Ectodermal cell (in vitro differentiated cells): ENCODE measurements around the gene LAMA1.

Source experiments
- H3K27ac ChIP-seq: 2 replicates; pipeline ENCODE4 v1.7.0; 2013; ENCODE audit warnings: mild to moderate bottlenecking, low read depth, low read length; ENCODE audit not compliant: insufficient read depth, poor library complexity, severe bottlenecking
- H3K27me3 ChIP-seq: 2 replicates; pipeline ENCODE4 v1.7.0; 2013; ENCODE audit warnings: mild to moderate bottlenecking, low read length; ENCODE audit not compliant: insufficient read depth, control insufficient read depth, poor library complexity, severe bottlenecking
- H3K36me3 ChIP-seq: one replicate; pipeline ENCODE4 v1.7.0; 2013; ENCODE audit warnings: low read length; ENCODE audit not compliant: control insufficient read depth, insufficient read depth
- H3K4me1 ChIP-seq: one replicate; pipeline ENCODE4 v1.7.0; 2013; ENCODE audit warnings: low read length; ENCODE audit not compliant: control insufficient read depth, insufficient read depth
- H3K4me3 ChIP-seq: 2 replicates; pipeline ENCODE4 v1.7.0; 2013; ENCODE audit warnings: low read depth, low read length, control low read depth; ENCODE audit not compliant: insufficient read depth
- H3K9me3 ChIP-seq: 2 replicates; pipeline ENCODE4 v1.7.0; 2013; ENCODE audit warnings: mild to moderate bottlenecking, low read length, moderate library complexity; ENCODE audit not compliant: control insufficient read depth
- WGBS, 2 experiments: methylation state at CpG; one replicate each; pipeline ENCODE4 v1.1.7; 2013; ENCODE audit warnings: missing lambda C conversion rate in 2 of 2; 5-methylcytosine and 5-hydroxymethylcytosine counted together

LAMA1 gene

DNA sequence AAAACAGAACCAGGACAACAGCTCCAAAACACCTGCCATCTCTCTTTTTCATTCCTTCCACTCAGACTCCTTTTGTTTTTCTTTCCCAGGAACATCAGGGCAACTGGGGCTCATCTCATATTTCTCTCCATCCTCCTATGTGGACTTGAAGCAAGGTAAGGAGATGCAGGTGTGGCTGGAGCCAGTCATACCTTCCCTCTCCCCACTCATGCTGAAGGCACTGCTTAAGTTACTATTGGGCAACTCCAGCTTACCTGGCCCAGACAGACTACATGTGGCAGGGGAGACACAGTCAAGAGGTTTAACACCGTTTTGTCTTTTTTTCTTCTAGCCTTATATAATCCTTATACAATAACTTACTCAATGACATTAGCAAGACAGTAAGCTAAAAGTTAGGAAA is 38.4 kb downstream of the LAMA1 start:
- H3K9me3 ChIP-seq: no peaks in the 10 kb centered on the region
- 97 to 100% methylated on average over 1 of the region's 1 CpG for WGBS, 2 experiments
- H3K4me1 ChIP-seq: no peaks in the 10 kb centered on the region
- H3K36me3 ChIP-seq: peaks cover 12% of the 10 kb centered on the region
- H3K4me3 ChIP-seq: no peak overlapping the region
- H3K27me3 ChIP-seq: no peaks in the 10 kb centered on the region
- H3K27ac ChIP-seq: no peak overlapping the region

DNA sequence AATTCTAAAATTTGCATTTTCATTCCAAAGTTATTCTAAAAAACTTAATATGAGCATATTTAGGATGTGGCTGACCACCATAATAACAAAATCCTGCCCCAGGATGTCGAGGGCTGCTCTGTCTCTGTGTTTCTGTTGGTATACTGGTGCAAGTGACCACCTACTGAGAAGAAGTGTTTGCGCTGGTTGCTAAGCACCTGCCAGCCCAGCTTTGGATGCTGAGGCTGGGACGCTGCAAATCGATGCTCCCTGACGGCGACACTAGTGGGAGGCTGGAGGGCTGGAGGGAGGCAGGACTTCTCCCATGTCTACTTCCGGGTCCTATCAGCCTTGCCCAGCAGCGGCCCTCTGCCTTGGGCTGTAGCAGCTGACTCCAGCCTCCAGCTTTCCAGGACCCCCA is 45.0 kb downstream of the LAMA1 start:
- 78 to 88% methylated on average over 8 of the region's 8 CpGs for WGBS, 2 experiments
- H3K4me3 ChIP-seq: no peak overlapping the region
- no peaks in the 10 kb centered on the region for H3K27me3 ChIP-seq
- H3K27ac ChIP-seq: peak overlapping the region; percentile 2
- peaks cover 4% of the 10 kb centered on the region for H3K4me1 ChIP-seq
- peaks cover 12% of the 10 kb centered on the region for H3K36me3 ChIP-seq
- H3K9me3 ChIP-seq: no peaks in the 10 kb centered on the region

- no peak overlapping the region for H3K4me3 ChIP-seq
- peaks cover 6% of the 10 kb centered on the region for H3K36me3 ChIP-seq
- H3K27ac ChIP-seq: no peak overlapping the region
- H3K4me1 ChIP-seq: peaks cover 4% of the 10 kb centered on the region
- no peaks in the 10 kb centered on the region for H3K27me3 ChIP-seq
- H3K9me3 ChIP-seq: no peaks in the 10 kb centered on the region
- WGBS, 2 experiments: 97 to 98% methylated on average over 2 of the region's 2 CpGs
Observed at GRCh38 chr18:7071600-7071999, 46.0 kb downstream of the LAMA1 start.

DNA sequence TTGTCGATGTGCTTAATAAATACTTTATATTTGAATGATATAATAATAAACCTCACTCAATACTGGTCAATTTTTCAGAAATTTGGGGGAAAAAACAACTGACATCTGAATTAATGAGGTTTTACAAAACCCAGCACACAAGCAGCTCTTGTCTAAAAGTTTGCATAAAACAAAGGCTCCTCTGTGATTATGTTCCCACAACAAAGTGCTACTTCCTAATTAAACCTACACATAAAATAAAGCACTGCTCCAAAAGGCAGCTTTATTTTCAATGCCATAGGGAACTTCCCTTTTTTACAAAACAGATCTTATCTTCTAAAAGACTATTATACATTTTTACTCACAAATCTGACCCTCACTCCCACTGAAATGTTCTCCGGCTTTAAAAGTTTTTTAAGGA is 47.1 kb downstream of the LAMA1 start:
- Histone ChIP-seq H3K36me3 (peaks cover 5% of the 10 kb centered on the region), H3K9me3 (no peaks in the 10 kb centered on the region), H3K27ac (peak overlapping the region; percentile 40), H3K27me3 (no peaks in the 10 kb centered on the region), H3K4me1 (peaks cover 4% of the 10 kb centered on the region), H3K4me3 (no peak overlapping the region)
- no CpG with 5 or more reads among the region's 2 CpGs for WGBS, 2 experiments

DNA sequence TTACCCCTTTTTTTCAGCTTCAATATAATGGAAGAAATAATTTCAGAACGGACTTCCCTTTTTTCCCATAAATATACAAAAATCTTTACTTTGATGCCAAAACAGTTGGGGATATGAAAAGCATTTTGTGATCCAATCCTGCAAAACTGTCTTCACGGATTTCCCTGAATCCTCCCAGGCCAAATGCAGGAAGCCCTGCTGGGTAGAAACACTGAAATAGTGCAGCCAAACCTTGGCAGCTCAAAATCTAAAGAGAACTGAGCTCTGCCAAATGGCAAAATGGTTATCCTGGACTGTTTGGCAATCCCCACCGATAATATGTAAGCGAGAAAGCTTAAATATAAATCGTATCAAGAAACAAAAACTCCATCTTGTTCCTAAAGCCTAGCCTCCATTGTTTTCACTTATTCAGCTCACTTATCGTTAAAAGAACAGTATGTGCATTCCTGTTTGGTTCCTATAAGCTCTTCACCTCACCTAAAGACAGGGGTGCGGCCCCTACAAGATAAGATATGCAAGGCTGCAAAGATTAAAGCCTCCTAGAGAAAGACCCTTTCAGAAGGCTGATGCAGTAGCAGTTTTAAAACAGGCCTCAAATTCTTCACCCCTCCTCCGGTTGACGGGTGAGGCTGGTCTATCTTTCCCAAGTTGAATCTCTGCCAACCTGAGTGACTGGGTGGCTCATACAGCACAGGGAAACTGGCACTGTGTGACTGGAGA is 48.6 kb downstream of the LAMA1 start:
- H3K4me1 ChIP-seq: peaks cover 4% of the 10 kb centered on the region
- 92 to 93% methylated on average over 9 of the region's 9 CpGs for WGBS, 2 experiments
- H3K4me3 ChIP-seq: no peak overlapping the region
- no peaks in the 10 kb centered on the region for H3K27me3 ChIP-seq
- H3K36me3 ChIP-seq: peaks cover 4% of the 10 kb centered on the region
- no peaks in the 10 kb centered on the region for H3K9me3 ChIP-seq
- no peak overlapping the region for H3K27ac ChIP-seq

DNA sequence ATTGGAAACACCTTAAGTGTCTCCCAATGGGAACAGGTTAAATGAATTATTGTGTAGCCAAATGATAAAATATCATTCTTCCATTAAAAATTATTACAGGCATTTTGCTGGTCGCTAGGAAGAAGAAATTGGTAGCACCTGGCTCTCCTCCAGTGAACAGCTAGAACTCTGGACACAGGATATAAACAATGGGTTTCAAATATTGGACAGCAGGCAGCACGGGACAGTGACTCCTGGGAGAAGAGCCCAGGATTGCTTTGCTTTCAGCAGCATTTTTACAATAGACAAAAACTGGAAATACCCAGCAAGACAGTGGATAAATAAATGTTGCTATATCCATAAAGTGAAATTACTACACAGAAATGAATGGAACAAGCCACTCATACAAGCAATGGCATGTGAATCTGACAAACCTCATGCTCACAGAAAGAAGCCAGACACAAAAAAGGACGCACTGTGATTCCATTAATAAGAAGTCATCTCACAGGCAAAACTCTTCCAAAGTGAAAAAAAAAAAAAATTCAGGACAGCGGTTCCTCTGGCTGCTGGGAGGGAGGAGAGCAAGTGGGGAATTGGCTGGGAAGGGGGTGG is 50.5 kb downstream of the LAMA1 start:
- no peaks in the 10 kb centered on the region for H3K27me3 ChIP-seq
- H3K9me3 ChIP-seq: no peaks in the 10 kb centered on the region
- H3K36me3 ChIP-seq: peaks cover 4% of the 10 kb centered on the region
- H3K4me3 ChIP-seq: no peak overlapping the region
- H3K27ac ChIP-seq: no peak overlapping the region
- H3K4me1 ChIP-seq: peaks cover 4% of the 10 kb centered on the region
- 99 to 100% methylated on average over 4 of the region's 4 CpGs for WGBS, 2 experiments

GRCh38 chr18:7065736-7066135 is 51.9 kb downstream of the LAMA1 start:
- peaks cover 4% of the 10 kb centered on the region for H3K4me1 ChIP-seq
- no peaks in the 10 kb centered on the region for H3K9me3 ChIP-seq
- WGBS, 2 experiments: 88 to 90% methylated on average over 5 of the region's 5 CpGs
- H3K4me3 ChIP-seq: no peak overlapping the region
- H3K36me3 ChIP-seq: no peaks in the 10 kb centered on the region
- no peaks in the 10 kb centered on the region for H3K27me3 ChIP-seq
- no peak overlapping the region for H3K27ac ChIP-seq

- Histone ChIP-seq H3K4me3 (no peak overlapping the region), H3K36me3 (no peaks in the 10 kb centered on the region), H3K4me1 (no peaks in the 10 kb centered on the region), H3K27me3 (no peaks in the 10 kb centered on the region), H3K27ac (no peak overlapping the region), H3K9me3 (no peaks in the 10 kb centered on the region)
- WGBS, 2 experiments: 86 to 92% methylated on average over 3 of the region's 3 CpGs
Observed at GRCh38 chr18:7064346-7064745, 53.3 kb downstream of the LAMA1 start.

GRCh38 chr18:7062811-7063210 is 54.8 kb downstream of the LAMA1 start:
- 94% methylated on average over 4 to 5 of the region's 5 CpGs for WGBS, 2 experiments
- H3K4me1 ChIP-seq: no peaks in the 10 kb centered on the region
- no peaks in the 10 kb centered on the region for H3K36me3 ChIP-seq
- no peak overlapping the region for H3K27ac ChIP-seq
- no peak overlapping the region for H3K4me3 ChIP-seq
- no peaks in the 10 kb centered on the region for H3K9me3 ChIP-seq
- no peaks in the 10 kb centered on the region for H3K27me3 ChIP-seq

- 95 to 96% methylated on average over 9 of the region's 9 CpGs for WGBS, 2 experiments
- Histone ChIP-seq H3K36me3 (no peaks in the 10 kb centered on the region), H3K27ac (no peak overlapping the region)
Observed at GRCh38 chr18:7062236-7062635, 55.4 kb downstream of the LAMA1 start.

More at GRCh38 chr18:7062236-7062635, 55.4 kb downstream of the LAMA1 start:
- H3K9me3 ChIP-seq: no peaks in the 10 kb centered on the region
- no peaks in the 10 kb centered on the region for H3K27me3 ChIP-seq
- H3K4me1 ChIP-seq: no peaks in the 10 kb centered on the region
- no peak overlapping the region for H3K4me3 ChIP-seq
